Astrocyte (in vitro differentiated cells and primary cell): Measurements from ENCODE around the gene ZNF274. TPM values are rescaled to one million over a fixed set of nuclear protein-coding genes. Genes with fewer than 3 reads are reported as not detected.

ENCODE experiments used
- DNase-seq: peaks from one replicate; pipeline ENCODE4 v3.0.0-alpha.2; 2010; ENCODE audit warnings: low read depth
- FAIRE-seq: peaks from 2 replicates; lab custom pipeline; 2011; peaks lifted over from hg19 to GRCh38; lab: Jason Lieb, UNC
- H2AFZ ChIP-seq: 2 replicates; pipeline ENCODE4 v1.6.0; 2012; ENCODE audit warnings: low read depth, low read length, inconsistent platforms
- H3K27ac ChIP-seq: 2 replicates; pipeline ENCODE4 v1.5.1; 2011; ENCODE audit warnings: low read depth, low read length, inconsistent platforms
- H3K27me3 ChIP-seq: 2 replicates; pipeline ENCODE4 v1.6.0; 2011; ENCODE audit warnings: low read length, inconsistent platforms; ENCODE audit not compliant: insufficient read depth
- H3K36me3 ChIP-seq: 2 replicates; pipeline ENCODE4 v1.5.1; 2011; ENCODE audit warnings: low read length, inconsistent platforms; ENCODE audit not compliant: insufficient read depth
- H3K4me1 ChIP-seq: 2 replicates; pipeline ENCODE4 v1.5.1; 2011; ENCODE audit warnings: low read length, inconsistent platforms; ENCODE audit not compliant: insufficient read depth
- H3K4me2 ChIP-seq: 2 replicates; pipeline ENCODE4 v1.6.0; 2012; ENCODE audit warnings: low read length, inconsistent platforms
- H3K4me3 ChIP-seq: 2 replicates; pipeline ENCODE4 v1.5.1; 2011; ENCODE audit warnings: low read depth, mild to moderate bottlenecking, low read length, inconsistent platforms; ENCODE audit not compliant: insufficient read depth
- H3K79me2 ChIP-seq: 2 replicates; pipeline ENCODE4 v1.6.0; 2012; ENCODE audit warnings: mild to moderate bottlenecking, low read length, inconsistent platforms; ENCODE audit not compliant: insufficient read depth
- H3K9ac ChIP-seq: 2 replicates; pipeline ENCODE4 v1.6.0; 2012; ENCODE audit warnings: mild to moderate bottlenecking, low read length, inconsistent platforms
- H3K9me3 ChIP-seq: 2 replicates; pipeline ENCODE4 v1.5.1; 2012; ENCODE audit warnings: low read depth, mild to moderate bottlenecking, low read length, inconsistent platforms; ENCODE audit not compliant: insufficient read depth
- H4K20me1 ChIP-seq: 2 replicates; pipeline ENCODE4 v1.6.0; 2012; ENCODE audit warnings: low read length, inconsistent platforms; ENCODE audit not compliant: insufficient read depth
- H3K27ac Mint-ChIP-seq: one replicate; pipeline ENCODE4 v1.8.0; 2021; ENCODE audit warnings: mild to moderate bottlenecking, mixed read lengths; ENCODE audit not compliant: unreplicated experiment
- H3K27me3 Mint-ChIP-seq: one replicate; pipeline ENCODE4 v1.8.0; 2021; ENCODE audit warnings: low read depth, mixed read lengths; ENCODE audit not compliant: unreplicated experiment
- H3K36me3 Mint-ChIP-seq: one replicate; pipeline ENCODE4 v1.8.0; 2021; ENCODE audit warnings: low read depth, mixed read lengths; ENCODE audit not compliant: unreplicated experiment
- H3K4me1 Mint-ChIP-seq: one replicate; pipeline ENCODE4 v1.8.0; 2021; ENCODE audit warnings: low read depth, mixed read lengths; ENCODE audit not compliant: unreplicated experiment
- H3K4me3 Mint-ChIP-seq: one replicate; pipeline ENCODE4 v1.8.0; 2021; ENCODE audit warnings: mild to moderate bottlenecking, moderate library complexity, mixed read lengths; ENCODE audit not compliant: unreplicated experiment
- H3K9me3 Mint-ChIP-seq: one replicate; pipeline ENCODE4 v1.8.0; 2021; ENCODE audit warnings: mild to moderate bottlenecking, mixed read lengths; ENCODE audit not compliant: unreplicated experiment
- EZH2 ChIP-seq: IDR thresholded peaks from 2 replicates; pipeline ENCODE4 v1.6.1; 2012; ENCODE audit warnings: mild to moderate bottlenecking, low read length, inconsistent platforms; ENCODE audit not compliant: insufficient read depth
- total RNA-seq: library from RNA; stranded (reverse); gene quantifications from 2 replicates; pipeline ENCODE4 v1.2.1, GENCODE V29; 2021
- TF ChIP-seq, protein P1 (sequence below): IDR thresholded peaks from 2 replicates; pipeline ENCODE4 v1.5.1; 2011; ENCODE audit warnings: low read depth, mild to moderate bottlenecking, inconsistent platforms, low read length, moderate library complexity; ENCODE audit not compliant: insufficient read depth

ZNF274 gene
- total RNA-seq, 1 donor from 2014 or later, result 38.5 TPM

DNA sequence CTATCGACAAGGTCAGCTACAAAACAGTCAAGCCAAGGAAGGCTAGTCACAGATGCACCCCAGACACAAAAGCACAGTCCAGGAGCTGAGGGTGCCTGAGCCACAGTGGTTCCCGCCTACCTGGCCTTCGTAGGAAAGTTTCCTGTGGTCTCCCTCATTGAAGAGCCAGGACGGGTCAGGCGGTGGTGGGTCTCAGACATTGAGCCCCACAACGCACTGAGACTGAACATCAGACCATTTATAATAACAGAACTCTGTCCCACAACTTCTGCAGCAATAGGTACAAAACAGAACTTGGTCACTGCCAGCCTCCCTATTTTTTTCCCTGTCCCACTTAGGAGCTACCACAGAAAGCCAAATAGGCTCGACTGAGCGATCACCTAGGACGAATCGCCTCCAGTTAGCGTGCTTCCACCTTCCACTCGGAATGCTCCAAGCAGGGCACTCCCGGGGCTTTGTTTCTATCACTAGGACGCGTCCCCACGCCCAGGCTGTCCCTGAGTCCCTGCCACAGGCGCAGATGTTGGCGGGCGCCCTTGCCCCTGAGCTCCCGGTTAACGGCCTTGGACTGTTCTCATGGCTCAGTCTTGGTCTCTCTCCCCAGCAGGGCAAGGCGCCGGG is 45.2 kb downstream of the ZNF274 start:
- Histone ChIP-seq H3K4me3 (peak overlapping the region; percentile 80), H3K9ac (peak overlapping the region; percentile 74), H3K79me2 (peaks cover 17% of the 10 kb centered on the region), H3K4me2 (peak overlapping the region; percentile 91), H4K20me1 (peaks cover 9% of the 10 kb centered on the region), H2AFZ (peak overlapping the region; percentile 82), H3K27ac (peak overlapping the region; percentile 51), H3K4me1 (peaks cover 11% of the 10 kb centered on the region), H3K27me3 (no peaks in the 10 kb centered on the region), H3K9me3 (peaks cover 14% of the 10 kb centered on the region), H3K36me3 (peaks cover 21% of the 10 kb centered on the region)
- no peak for FAIRE-seq
- peak; percentile 8 for DNase-seq
- Mint-ChIP-seq H3K9me3 (peaks cover 28% of the 10 kb centered on the region), H3K27ac (peak overlapping the region; percentile 88), H3K4me3 (peak overlapping the region; percentile 91), H3K27me3 (no peaks in the 10 kb centered on the region), H3K4me1 (peaks cover 7% of the 10 kb centered on the region), H3K36me3 (peaks cover 36% of the 10 kb centered on the region)
- TF ChIP-seq, protein P1, sequence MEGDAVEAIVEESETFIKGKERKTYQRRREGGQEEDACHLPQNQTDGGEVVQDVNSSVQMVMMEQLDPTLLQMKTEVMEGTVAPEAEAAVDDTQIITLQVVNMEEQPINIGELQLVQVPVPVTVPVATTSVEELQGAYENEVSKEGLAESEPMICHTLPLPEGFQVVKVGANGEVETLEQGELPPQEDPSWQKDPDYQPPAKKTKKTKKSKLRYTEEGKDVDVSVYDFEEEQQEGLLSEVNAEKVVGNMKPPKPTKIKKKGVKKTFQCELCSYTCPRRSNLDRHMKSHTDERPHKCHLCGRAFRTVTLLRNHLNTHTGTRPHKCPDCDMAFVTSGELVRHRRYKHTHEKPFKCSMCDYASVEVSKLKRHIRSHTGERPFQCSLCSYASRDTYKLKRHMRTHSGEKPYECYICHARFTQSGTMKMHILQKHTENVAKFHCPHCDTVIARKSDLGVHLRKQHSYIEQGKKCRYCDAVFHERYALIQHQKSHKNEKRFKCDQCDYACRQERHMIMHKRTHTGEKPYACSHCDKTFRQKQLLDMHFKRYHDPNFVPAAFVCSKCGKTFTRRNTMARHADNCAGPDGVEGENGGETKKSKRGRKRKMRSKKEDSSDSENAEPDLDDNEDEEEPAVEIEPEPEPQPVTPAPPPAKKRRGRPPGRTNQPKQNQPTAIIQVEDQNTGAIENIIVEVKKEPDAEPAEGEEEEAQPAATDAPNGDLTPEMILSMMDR, result no peak
- no peak for TF ChIP-seq EZH2

DNA sequence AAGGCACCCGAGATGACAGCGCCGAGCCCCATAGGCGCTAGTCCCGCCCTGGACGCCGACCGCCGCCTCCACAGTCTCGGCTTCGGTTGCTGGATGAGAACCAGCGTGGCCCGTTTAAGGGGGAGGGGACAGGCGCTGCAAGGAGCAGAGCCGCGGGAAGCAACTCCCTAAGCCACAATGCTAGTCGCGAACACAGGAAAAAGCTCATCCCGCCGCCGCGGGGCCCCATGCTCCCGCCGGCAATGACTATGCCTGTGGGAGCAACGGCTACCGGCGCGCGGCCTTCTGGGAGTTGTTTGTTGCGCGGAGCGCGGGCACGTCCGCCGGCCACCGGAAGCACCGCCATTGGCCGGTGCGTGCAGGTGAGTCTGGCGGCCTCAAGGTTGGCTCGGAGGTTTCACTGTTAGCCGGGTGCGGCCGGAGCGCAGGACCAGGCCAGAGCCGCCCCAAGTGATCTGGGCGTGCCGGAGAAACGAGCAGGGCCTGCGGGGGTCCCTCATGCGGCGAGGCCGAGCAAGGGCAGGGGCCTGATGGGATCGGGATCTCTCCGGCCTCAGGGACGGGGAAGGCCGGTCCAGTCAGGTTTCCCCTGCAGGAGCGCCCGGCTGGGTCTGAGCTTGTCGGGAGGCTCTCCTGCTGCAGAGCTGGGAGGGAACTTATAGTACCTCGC is 45.9 kb downstream of the ZNF274 start, which contains the start of gene ZNF544:
TSS of gene ZNF544 (plus strand) at position 330 of the 670 bp plus-strand sequence. CDS start 15,110 bp downstream, outside the sequence.
- Histone ChIP-seq H3K4me1 (peaks cover 11% of the 10 kb centered on the region), H3K9me3 (peaks cover 14% of the 10 kb centered on the region), H3K4me2 (peak within 1 kb of the TSS; percentile 91), H3K79me2 (peaks cover 17% of the 10 kb centered on the region), H3K9ac (peak within 1 kb of the TSS; percentile 74), H4K20me1 (peaks cover 9% of the 10 kb centered on the region), H3K27ac (peak within 1 kb of the TSS; percentile 51), H3K27me3 (no peaks in the 10 kb centered on the region), H3K36me3 (peaks cover 24% of the 10 kb centered on the region), H2AFZ (peak within 1 kb of the TSS; percentile 82), H3K4me3 (peak within 1 kb of the TSS; percentile 80)
- Mint-ChIP-seq H3K27me3 (no peaks in the 10 kb centered on the region), H3K4me1 (peaks cover 7% of the 10 kb centered on the region), H3K4me3 (peak within 1 kb of the TSS; percentile 91), H3K27ac (peak within 1 kb of the TSS; percentile 88), H3K36me3 (peaks cover 40% of the 10 kb centered on the region), H3K9me3 (peaks cover 30% of the 10 kb centered on the region)
- FAIRE-seq (no peak), DNase-seq (peak; percentile 61)
- TF ChIP-seq, protein P1, result no peak
- no peak for TF ChIP-seq EZH2
